Measurements from ENCODE around the gene VAV2. TPM values are rescaled to one million over a fixed set of nuclear protein-coding genes. Genes with fewer than 3 reads are reported as not detected.

Gene VAV2
- total and polyA plus RNA-seq, 4 donors: 4.9 to 26.4 (median 17.0) TPM

DNA sequence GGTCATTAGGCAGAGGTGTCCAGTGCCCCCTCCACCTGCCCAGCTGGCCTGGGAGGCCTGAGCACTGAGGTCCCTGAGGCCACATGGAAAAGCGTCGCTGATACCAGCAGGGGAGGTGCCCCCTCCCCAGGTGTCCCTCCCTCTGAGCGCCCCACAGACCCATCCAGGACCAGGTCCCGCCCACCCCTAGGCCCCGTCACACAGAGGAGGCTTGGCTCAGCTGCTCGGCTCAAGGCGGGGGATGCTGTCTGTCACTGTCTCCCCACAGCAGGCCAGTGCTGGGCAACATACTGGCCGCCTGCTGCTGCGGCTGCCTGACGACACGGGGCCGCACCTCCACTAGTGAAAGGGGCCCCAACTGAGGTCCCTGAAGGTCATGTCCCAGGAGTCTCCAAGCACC lies 71.7 kb downstream of the VAV2 start:
- TF ChIP-seq FOXA1 (IDR thresholded peaks at IDR 0.05) (no peak), NR2F2 (IDR thresholded peaks at IDR 0.05) (no peak), ZBTB33 (IDR thresholded peaks at IDR 0.05) (no peak), HNF4A (conservative IDR thresholded peaks at IDR 0.05) (no peak), HNF4G (IDR thresholded peaks at IDR 0.05) (no peak), RAD21 (IDR thresholded peaks at IDR 0.05) (no peak)
- TF ChIP-seq, protein P1, sequence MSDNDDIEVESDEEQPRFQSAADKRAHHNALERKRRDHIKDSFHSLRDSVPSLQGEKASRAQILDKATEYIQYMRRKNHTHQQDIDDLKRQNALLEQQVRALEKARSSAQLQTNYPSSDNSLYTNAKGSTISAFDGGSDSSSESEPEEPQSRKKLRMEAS (IDR thresholded peaks at IDR 0.05): no peak
- TF ChIP-seq, protein P2, sequence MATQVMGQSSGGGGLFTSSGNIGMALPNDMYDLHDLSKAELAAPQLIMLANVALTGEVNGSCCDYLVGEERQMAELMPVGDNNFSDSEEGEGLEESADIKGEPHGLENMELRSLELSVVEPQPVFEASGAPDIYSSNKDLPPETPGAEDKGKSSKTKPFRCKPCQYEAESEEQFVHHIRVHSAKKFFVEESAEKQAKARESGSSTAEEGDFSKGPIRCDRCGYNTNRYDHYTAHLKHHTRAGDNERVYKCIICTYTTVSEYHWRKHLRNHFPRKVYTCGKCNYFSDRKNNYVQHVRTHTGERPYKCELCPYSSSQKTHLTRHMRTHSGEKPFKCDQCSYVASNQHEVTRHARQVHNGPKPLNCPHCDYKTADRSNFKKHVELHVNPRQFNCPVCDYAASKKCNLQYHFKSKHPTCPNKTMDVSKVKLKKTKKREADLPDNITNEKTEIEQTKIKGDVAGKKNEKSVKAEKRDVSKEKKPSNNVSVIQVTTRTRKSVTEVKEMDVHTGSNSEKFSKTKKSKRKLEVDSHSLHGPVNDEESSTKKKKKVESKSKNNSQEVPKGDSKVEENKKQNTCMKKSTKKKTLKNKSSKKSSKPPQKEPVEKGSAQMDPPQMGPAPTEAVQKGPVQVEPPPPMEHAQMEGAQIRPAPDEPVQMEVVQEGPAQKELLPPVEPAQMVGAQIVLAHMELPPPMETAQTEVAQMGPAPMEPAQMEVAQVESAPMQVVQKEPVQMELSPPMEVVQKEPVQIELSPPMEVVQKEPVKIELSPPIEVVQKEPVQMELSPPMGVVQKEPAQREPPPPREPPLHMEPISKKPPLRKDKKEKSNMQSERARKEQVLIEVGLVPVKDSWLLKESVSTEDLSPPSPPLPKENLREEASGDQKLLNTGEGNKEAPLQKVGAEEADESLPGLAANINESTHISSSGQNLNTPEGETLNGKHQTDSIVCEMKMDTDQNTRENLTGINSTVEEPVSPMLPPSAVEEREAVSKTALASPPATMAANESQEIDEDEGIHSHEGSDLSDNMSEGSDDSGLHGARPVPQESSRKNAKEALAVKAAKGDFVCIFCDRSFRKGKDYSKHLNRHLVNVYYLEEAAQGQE (IDR thresholded peaks at IDR 0.05): no peak
- TF ChIP-seq, protein P3, sequence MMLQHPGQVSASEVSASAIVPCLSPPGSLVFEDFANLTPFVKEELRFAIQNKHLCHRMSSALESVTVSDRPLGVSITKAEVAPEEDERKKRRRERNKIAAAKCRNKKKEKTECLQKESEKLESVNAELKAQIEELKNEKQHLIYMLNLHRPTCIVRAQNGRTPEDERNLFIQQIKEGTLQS (IDR thresholded peaks at IDR 0.05): no peak
- Histone ChIP-seq H3K4me3 (ENCODE audit: low read depth in 1 of 3, low read length in 3 of 3) (no peak overlapping the region), H3K4me1 (ENCODE audit: control insufficient read depth in 4 of 4, insufficient read depth in 4 of 4, low read length in 3 of 4) (peaks cover 0 to 17% (median 10%) of the 10 kb centered on the region in 4 donors), H3K27ac (ENCODE audit: low read depth in 1 of 2, low read length in 2 of 2) (no peak overlapping the region), H3K36me3 (ENCODE audit: control insufficient read depth in 4 of 4, insufficient read depth in 3 of 4, low read depth in 1 of 4, low read length in 3 of 4) (peaks cover 0 to 3% (median 0%) of the 10 kb centered on the region in 4 donors), H3K27me3 (ENCODE audit: control insufficient read depth in 4 of 4, insufficient read depth in 4 of 4, low read length in 3 of 4) (no peaks in the 10 kb centered on the region), H3K9ac (ENCODE audit: low read depth in 1 of 2, low read length in 2 of 2) (no peak overlapping the region), H3K9me3 (ENCODE audit: control insufficient read depth in 4 of 4, low read length in 3 of 4) (no peaks in the 10 kb centered on the region)
- DNase-seq (ENCODE audit: low spot score): no peak
- WGBS: 96% methylated on average over 12 of the region's 12 CpGs

DNA sequence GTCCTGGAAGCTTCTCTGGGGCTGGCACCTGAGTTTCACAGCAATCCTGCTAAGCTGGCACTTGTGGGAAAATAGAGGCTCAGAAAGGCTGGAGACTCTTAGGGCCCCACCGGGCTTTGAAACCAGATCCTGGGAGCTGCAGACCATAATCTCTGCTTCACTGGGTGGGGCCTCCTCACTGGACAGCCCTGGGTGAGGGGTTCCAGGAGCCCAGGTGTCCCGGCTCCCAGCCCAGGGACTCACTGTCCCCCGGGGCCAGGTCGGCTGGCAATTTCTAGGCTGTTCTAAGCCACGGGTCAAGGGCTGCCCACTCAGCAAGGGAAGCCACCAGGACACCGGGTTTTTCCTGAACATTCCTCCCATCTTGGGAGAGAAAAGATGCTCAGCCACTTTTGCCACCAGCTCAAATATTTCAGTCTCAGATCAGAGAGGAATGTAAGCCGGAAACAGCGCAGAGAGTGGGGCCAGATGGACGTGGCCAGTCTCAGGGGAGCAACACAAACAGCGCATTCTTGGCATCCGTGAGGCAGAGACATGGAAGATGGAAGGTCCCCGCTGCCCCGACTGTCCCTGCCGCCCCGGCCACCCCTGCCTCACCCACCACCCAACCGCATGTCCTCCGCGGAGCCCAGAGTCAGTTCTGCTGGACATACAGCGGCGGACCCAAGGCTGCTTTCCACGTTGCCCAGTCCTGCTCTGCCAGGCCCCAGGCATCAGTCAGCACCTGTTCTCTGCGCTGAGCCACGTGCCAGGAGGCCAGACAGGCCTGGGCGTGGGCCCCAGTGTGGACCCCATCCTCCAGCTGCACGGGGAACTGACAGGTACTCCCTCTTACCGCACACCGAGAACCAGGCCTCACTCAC lies 72.6 kb downstream of the VAV2 start:
- no peaks in the 10 kb centered on the region for H3K27me3 ChIP-seq (ENCODE audit: control insufficient read depth in 4 of 4, insufficient read depth in 4 of 4, low read length in 3 of 4)
- WGBS: 91% methylated on average over 27 of the region's 27 CpGs
- H3K9ac ChIP-seq (ENCODE audit: low read depth in 1 of 2, low read length in 2 of 2): no peak overlapping the region
- DNase-seq (ENCODE audit: low spot score): no peak
- no peak overlapping the region for H3K4me3 ChIP-seq (ENCODE audit: low read depth in 1 of 3, low read length in 3 of 3)
- no peaks in the 10 kb centered on the region for H3K9me3 ChIP-seq (ENCODE audit: control insufficient read depth in 4 of 4, low read length in 3 of 4)
- H3K4me1 ChIP-seq (ENCODE audit: control insufficient read depth in 4 of 4, insufficient read depth in 4 of 4, low read length in 3 of 4): peaks cover 0 to 24% (median 17%) of the 10 kb centered on the region in 4 donors
- H3K27ac ChIP-seq (ENCODE audit: low read depth in 1 of 2, low read length in 2 of 2): no peak overlapping the region
- peaks cover 0 to 3% (median 0%) of the 10 kb centered on the region in 4 donors for H3K36me3 ChIP-seq (ENCODE audit: control insufficient read depth in 4 of 4, insufficient read depth in 3 of 4, low read depth in 1 of 4, low read length in 3 of 4)
- no peak for TF ChIP-seq HNF4G (IDR thresholded peaks at IDR 0.05)
- no peak for TF ChIP-seq EGR1 (IDR thresholded peaks at IDR 0.05; ENCODE audit: low read depth in 2 of 2)
- no peak for TF ChIP-seq CTCF (IDR thresholded peaks at IDR 0.05; ENCODE audit: low read depth, low read length, missing input control)
- TF ChIP-seq, protein P1 (IDR thresholded peaks at IDR 0.05): no peak
- TF ChIP-seq JUND (IDR thresholded peaks at IDR 0.05): no peak
- no peak for TF ChIP-seq YY1 (IDR thresholded peaks at IDR 0.05)
- TF ChIP-seq HNF4A (conservative IDR thresholded peaks at IDR 0.05): no peak
- TF ChIP-seq NR2F2 (IDR thresholded peaks at IDR 0.05): no peak
- TF ChIP-seq, protein P2 (IDR thresholded peaks at IDR 0.05): no peak
- TF ChIP-seq SP1 (IDR thresholded peaks at IDR 0.05): no peak
- TF ChIP-seq TAF1 (conservative IDR thresholded peaks at IDR 0.05): no peak
- TF ChIP-seq RAD21 (IDR thresholded peaks at IDR 0.05): no peak
- TF ChIP-seq RXRA (IDR thresholded peaks at IDR 0.05): no peak
- TF ChIP-seq FOXA1 (IDR thresholded peaks at IDR 0.05): no peak
- TF ChIP-seq, protein P3 (IDR thresholded peaks at IDR 0.05): no peak
- no peak for TF ChIP-seq GABPA (IDR thresholded peaks at IDR 0.05 in 1 of 2, conservative IDR thresholded peaks at IDR 0.05 in 1 of 2)
